Measurements from ENCODE around the gene DNAJB14.

GRCh38 chr4:99853190-99853589, 93.2 kb downstream of the DNAJB14 start:
- TF ChIP-seq POLR2A (IDR thresholded peaks at IDR 0.05): no peak
- no peak for TF ChIP-seq CTCF (IDR thresholded peaks at IDR 0.05)
